ENCODE data around the gene DTX3.
"Not testable (repeated sequence)": the region's sequence is repeated elsewhere in the genome, so short reads cannot be mapped to it uniquely, and the experiment has no call there.

Gene DTX3

GRCh38 chr12:57604454-57604991 lies at the start of gene DTX3:
TSS of gene DTX3 (plus strand) at chr12:57604824. CDS start at chr12:57606518, 1,694 bp downstream.
- DNase-seq: peak in 53 of 58 donors; percentile 21 to 83 (median 62)

DNA sequence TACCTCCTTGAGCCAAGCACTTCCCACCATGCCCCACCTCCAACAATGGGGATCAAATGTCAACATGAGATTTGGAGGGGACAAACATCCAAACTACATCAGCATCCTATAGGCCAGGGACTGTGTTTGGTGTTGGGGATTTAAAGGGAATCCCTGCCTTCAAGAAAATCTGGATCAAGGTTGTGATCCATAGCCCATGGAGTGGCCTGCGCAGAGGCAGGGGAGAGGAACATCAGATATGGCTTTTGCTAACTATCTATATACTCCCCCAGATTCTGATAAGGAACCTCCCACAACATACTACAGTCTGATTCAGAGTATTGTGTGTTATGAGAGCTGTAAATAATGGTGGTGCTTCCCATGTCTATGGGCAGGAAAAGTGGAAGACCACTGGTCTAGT lies 49.7 kb upstream of the DTX3 start:
- DNase-seq: no peak

- no peak for DNase-seq
Measured at GRCh38 chr12:57558864-57559263, 45.8 kb upstream of the DTX3 start.

GRCh38 chr12:57560516-57560915 lies 44.1 kb upstream of the DTX3 start:
- DNase-seq: no peak

DNA sequence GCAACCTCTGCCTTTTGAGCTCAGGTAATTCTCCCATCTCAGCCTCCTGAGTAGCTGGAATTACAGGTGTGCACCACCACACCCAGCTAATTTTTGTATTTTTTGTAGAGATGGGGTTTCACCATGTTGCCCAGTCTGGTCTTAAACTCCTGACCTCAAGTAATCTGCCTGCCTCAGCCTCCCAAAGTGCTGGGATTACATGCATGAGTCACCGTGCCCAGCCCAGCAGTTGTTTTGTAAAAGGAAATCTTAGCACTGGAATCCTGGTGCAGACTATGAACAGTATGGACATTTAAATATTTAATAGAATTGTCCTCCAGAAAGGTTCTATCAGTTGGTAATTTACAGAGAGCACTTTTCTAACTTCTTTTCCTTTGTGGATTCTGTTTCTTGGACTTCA lies 43.5 kb upstream of the DTX3 start:
- not testable (repeated sequence) for DNase-seq

DNA sequence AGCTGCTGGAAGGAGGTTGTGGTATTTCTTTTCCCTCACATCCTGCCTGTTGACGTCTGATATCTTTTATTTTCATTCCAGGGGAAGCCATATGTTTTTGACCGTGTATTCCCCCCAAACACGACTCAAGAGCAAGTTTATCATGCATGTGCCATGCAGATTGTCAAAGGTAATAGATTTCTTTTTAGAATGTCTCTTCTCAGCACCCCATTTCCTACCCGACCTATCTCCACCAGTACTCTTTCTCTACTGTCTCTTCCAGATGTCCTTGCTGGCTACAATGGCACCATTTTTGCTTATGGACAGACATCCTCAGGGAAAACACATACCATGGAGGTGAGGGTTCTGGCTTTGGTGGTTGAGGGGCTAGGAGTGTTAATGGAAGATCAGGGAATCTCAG lies 41.3 kb upstream of the DTX3 start:
- DNase-seq: no peak

GRCh38 chr12:57564178-57564740 lies 40.4 kb upstream of the DTX3 start:
- no peak for DNase-seq

DNA sequence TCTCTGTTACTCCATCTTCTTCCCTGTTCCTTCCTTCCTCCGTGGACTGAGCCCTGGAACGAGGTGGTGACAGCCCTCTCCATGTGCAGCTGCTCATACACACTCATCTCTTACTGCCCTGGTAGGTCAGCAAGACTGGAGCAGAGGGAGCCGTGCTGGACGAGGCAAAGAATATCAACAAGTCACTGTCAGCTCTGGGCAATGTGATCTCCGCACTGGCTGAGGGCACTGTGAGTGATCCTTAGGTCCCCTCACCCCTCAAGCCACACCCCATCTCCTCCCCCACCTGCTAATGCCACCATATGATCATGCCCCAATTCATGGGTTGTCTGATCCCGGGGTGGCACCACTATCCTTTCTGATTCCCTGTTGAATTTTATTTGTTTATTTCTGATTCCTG lies 35.8 kb upstream of the DTX3 start:
- DNase-seq: no peak

GRCh38 chr12:57569858-57570257 lies 34.8 kb upstream of the DTX3 start:
- no peak for DNase-seq

DNA sequence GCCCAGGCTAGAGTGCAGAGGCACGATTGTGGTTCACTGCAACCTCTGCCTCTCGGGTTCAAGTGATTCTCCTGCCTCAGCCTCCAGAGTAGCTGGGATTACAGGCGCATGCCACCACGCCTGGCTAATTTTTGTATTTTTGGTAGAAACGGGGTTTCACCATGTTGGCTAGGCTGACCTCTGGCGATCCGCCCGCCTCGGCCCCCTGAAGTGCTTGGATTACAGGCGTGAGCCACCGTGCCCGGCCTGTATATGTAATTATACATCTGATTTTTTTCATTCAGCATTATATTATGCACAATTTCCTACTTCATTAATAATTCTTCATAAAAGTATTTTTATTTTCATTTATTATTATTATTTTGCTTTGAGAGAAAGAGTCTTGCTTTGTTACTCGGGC lies 34.2 kb upstream of the DTX3 start:
- not testable (repeated sequence) for DNase-seq

DNA sequence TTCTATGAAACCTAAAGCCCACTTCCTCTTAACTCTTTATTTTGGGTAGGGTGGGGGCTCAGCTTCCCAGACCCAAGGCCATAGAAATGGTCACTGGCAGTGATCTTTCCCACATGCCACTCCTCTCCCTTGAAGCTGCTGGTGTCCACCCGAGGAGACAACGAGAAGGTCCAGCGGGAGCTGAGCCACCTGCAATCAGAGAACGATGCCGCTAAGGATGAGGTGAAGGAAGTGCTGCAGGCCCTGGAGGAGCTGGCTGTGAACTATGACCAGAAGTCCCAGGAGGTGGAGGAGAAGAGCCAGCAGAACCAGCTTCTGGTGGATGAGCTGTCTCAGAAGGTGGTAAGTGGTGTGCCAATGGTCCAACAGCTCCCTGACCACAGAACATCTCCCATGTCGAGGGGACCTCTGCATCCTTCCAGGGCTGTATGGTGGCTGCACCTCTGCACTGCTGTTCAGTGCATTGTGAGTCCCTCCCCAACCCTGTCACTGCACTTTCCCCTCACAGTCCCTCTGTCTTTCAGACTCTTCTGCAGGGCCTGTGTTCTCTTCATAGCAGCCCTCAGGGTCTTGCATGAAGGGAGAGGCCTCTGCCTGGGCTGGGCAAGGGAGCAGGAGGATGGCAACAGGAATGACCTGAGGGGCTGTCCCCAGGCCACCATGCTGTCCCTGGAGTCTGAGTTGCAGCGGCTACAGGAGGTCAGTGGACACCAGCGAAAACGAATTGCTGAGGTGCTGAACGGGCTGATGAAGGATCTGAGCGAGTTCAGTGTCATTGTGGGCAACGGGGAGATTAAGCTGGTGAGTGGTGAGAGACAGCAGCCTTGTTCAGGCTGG lies 32.5 kb upstream of the DTX3 start:
- no peak for DNase-seq

DNA sequence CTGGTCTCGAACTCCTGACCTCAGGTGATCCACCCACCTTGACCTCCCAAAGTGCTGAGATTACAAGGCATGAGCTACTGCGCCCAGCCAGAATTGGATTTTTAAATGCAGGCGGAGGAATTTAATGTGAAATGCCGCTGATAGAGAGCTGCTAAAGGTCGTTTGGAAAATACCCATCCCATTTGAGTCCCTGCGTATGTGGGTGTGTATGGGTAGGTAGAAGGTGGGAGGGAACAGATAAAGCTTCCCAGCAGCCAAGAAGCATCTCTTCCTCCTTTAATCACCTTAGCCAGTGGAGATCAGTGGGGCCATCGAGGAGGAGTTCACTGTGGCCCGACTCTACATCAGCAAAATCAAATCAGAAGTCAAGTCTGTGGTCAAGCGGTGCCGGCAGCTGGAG lies 29.8 kb upstream of the DTX3 start:
- no peak for DNase-seq

DNA sequence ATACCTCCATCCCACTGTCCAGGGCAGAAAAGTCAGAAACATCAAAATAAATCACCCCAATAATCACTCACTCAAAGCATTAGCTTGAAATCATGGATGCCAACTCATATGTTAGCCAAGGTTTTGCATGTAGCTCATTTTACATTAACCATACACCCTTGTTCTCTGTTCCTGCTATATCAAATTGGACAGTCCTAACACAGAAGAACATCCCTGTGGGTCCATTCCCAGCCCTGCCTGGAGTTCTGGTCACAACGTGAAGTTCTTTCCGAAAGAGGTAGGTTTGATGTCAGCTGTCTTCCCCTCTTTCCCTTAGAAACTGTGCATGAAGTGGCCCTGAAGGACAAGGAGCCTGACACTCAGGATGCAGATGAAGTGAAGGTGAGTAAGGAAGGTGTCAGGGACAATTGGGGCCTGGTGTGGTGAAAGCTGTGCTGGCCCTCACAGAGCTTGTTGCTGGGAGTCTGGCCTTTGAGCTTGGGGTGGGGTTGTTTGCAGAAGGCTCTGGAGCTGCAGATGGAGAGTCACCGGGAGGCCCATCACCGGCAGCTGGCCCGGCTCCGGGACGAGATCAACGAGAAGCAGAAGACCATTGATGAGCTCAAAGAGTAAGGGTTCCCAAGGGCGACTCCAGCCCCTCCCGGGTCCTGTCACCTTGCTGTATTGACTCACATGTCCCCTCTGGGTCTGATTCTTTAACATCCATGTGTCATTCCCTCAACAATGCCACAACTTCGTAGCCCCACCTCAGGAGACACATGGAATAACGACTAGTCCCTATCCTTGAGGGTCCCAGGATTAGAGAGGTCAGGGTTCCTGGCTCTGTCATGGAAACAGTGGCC lies 28.6 kb upstream of the DTX3 start:
- no peak for DNase-seq

DNA sequence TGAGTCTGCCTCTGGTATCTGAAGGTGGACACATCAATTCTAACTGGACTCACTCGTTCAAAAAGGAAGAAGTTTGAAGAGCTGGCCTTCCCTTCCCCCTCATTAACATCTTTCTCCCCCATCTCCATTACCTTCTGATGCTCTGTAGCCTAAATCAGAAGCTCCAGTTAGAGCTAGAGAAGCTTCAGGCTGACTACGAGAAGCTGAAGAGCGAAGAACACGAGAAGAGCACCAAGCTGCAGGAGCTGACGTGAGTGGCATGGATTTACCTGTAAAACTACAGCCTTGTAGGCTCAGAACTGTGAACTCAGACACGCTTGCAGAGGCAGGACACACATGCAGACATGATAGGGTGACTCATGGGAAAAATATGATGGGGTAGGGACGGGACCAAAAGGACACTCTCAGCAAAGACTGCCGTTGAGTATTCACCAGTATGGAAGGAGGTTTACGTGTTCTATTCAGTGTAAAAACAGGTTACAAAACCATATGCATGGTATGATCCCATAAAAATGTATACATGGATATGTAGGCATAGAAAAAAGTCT lies 27.9 kb upstream of the DTX3 start:
- DNase-seq: no peak

- DNase-seq: no peak
Measured at GRCh38 chr12:57577981-57578758, 26.5 kb upstream of the DTX3 start.

DNA sequence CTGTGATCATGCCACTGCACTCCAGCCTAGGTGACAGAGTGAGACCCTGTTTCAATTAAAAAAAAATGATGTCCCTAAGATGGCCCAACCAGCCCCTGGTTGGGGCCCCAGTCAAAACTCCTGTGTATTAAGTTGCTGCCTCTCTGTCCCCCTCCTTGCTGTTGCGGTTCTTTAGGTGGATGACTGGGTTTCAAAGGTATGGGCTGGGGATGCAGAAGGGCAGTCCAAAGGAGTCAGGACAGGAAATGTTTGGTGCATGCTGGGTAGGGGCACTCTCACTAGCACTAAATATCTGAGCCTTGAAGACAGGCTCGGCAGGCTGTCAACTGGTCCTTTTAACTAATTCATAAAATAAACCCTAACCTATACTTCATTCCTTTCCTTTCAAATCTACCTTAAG lies 25.6 kb upstream of the DTX3 start:
- no peak for DNase-seq

GRCh38 chr12:57579677-57580465 lies 24.8 kb upstream of the DTX3 start:
- DNase-seq: no peak

GRCh38 chr12:57580466-57580795 lies 24.2 kb upstream of the DTX3 start:
- DNase-seq: peak in 5 of 58 donors; percentile 7 to 39 (median 17)

DNA sequence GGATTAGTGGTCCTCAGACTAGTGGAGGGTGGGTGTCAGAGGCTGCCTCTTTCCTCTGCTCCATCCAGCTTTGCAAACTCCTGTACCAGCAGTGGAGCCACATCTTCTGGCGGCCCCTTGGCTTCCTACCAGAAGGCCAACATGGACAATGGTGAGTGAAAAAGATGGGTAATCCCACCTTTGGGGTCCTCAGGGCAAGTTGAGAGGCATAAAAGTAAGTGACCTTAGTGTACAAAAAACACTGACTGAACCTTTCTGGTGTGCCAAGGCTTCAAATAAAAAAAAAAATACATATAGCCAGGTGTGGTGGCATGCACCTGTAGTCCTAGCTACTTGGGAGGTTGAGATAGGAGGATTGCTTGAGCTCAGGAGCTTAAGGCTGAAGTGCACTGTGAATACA lies 22.8 kb upstream of the DTX3 start:
- no peak for DNase-seq

GRCh38 chr12:57582440-57582839 lies 22.2 kb upstream of the DTX3 start:
- DNase-seq: no peak

Measured in anterior cingulate cortex (tissue), 58 donors.